OCI-LY7 (cell line): ENCODE data around the gene SCN1B. TPM values are rescaled to one million over a fixed set of nuclear protein-coding genes. Genes with fewer than 3 reads are reported as not detected.
"Not testable (repeated sequence)": the region's sequence is repeated elsewhere in the genome, so short reads cannot be mapped to it uniquely, and the experiment has no call there.

Source experiments
- BruUV-seq: library from RNA; stranded (reverse); fragments of 400-500 nt; replicated peaks from 2 replicates; lab custom pipeline; 2021; lab: Mats Ljungman, UMichigan
- CTCF ChIA-PET: fragments of 300-600 bp; sonication (Branson Sonifier 250); formaldehyde crosslinking; loops from one replicate; lab custom pipeline; 2022; ENCODE audit warnings: antibody characterized with exemption; ENCODE audit not compliant: unreplicated experiment; lab: Charles Lee
- POLR2A ChIA-PET: fragments of 300-600 bp; sonication (Branson Sonifier 250); formaldehyde crosslinking; loops from one replicate; lab custom pipeline; 2022; ENCODE audit warnings: antibody characterized with exemption; lab: Charles Lee
- DNase-seq: peaks from one replicate; pipeline ENCODE4 v3.0.0-alpha.2; 2015; ENCODE audit warnings: low spot score
- H2AFZ ChIP-seq: fragments of 200-600 bp; sonication (generic), shearing (Covaris generic); 2 replicates; pipeline ENCODE4 v1.6.1; 2014; ENCODE audit warnings: mild to moderate bottlenecking, antibody characterized with exemption, low read length, moderate library complexity
- H3K27ac ChIP-seq: fragments of 200-600 bp; sonication (generic); 2 replicates; pipeline ENCODE4 v1.5.1; 2014; ENCODE audit warnings: mixed run types, low read depth, mild to moderate bottlenecking, moderate library complexity, low read length, inconsistent platforms; ENCODE audit not compliant: poor library complexity, severe bottlenecking
- H3K36me3 ChIP-seq: fragments of 200-600 bp; sonication (generic); 2 replicates; pipeline ENCODE4 v1.6.1; 2014; ENCODE audit warnings: mild to moderate bottlenecking, antibody characterized with exemption, low read length, moderate library complexity, mixed read lengths; ENCODE audit not compliant: insufficient read depth
- H3K4me1 ChIP-seq: fragments of 200-600 bp; sonication (generic); 2 replicates; pipeline ENCODE4 v1.5.1; 2014; ENCODE audit warnings: mild to moderate bottlenecking, low read length; ENCODE audit not compliant: insufficient read depth, poor library complexity, severe bottlenecking
- H3K4me2 ChIP-seq: fragments of 200-600 bp; sonication (generic); 2 replicates; pipeline ENCODE4 v1.6.1; 2014; ENCODE audit warnings: mild to moderate bottlenecking, low read length
- H3K4me3 ChIP-seq: fragments of 200-600 bp; sonication (generic); 2 replicates; pipeline ENCODE4 v1.5.1; 2014; ENCODE audit warnings: mild to moderate bottlenecking, low read depth, low read length; ENCODE audit not compliant: poor library complexity, severe bottlenecking
- H3K79me2 ChIP-seq: fragments of 200-600 bp; sonication (generic); 2 replicates; pipeline ENCODE4 v1.6.1; 2016; ENCODE audit warnings: low read depth, mild to moderate bottlenecking, low read length, moderate library complexity, mixed read lengths; ENCODE audit not compliant: insufficient read depth
- H3K9me2 ChIP-seq: fragments of 200-600 bp; sonication (generic); 2 replicates; pipeline ENCODE4 v1.6.1; 2016; ENCODE audit warnings: mild to moderate bottlenecking, low read length, mixed read lengths; ENCODE audit not compliant: insufficient read depth
- H3K9me3 ChIP-seq: fragments of 200-600 bp; sonication (generic); 2 replicates; pipeline ENCODE4 v1.6.1; 2014; ENCODE audit warnings: mild to moderate bottlenecking, mixed run types, low read length, mixed read lengths
- H4K20me1 ChIP-seq: fragments of 200-600 bp; sonication (generic); 2 replicates; pipeline ENCODE4 v1.6.1; 2014; ENCODE audit warnings: mild to moderate bottlenecking, antibody characterized with exemption, low read length, moderate library complexity, mixed read lengths; ENCODE audit not compliant: insufficient read depth
- EZH2phosphoT487 ChIP-seq: fragments of 200-600 bp; sonication (generic); IDR thresholded peaks from 2 replicates; pipeline ENCODE4 v1.6.1; 2018; ENCODE audit warnings: low read depth, borderline replicate concordance, mild to moderate bottlenecking, mixed run types, antibody characterized with exemption, low read length, moderate library complexity, mixed read lengths
- intact Hi-C: fragments of 100-400 bp; cut with micrococcal nuclease; formaldehyde crosslinking; loops from one replicate; pipeline ENCODE4 v1.10.0; 2022; ENCODE audit not compliant: unreplicated experiment
- total RNA-seq, 2 experiments: library from RNA; depleted of rRNA in 1 of 2; stranded (reverse); fragments of >200 nt in 1 of 2; shearing (Covaris generic) in 1 of 2; gene quantifications; 2 replicates each; pipeline ENCODE4 v1.2.3, GENCODE V29; 2014 to 2022
- TF ChIP-seq, protein P1 (sequence below): fragments of 200-600 bp; sonication (generic); conservative IDR thresholded peaks from 2 replicates; pipeline ENCODE4 v1.5.1; 2014; ENCODE audit warnings: mild to moderate bottlenecking, antibody characterized with exemption, low read length, moderate library complexity, mixed read lengths

The SCN1B gene
- total RNA-seq, 2 experiments from 2014 or later: 0.41 to 3.1 TPM

- TF ChIP-seq, protein P1, sequence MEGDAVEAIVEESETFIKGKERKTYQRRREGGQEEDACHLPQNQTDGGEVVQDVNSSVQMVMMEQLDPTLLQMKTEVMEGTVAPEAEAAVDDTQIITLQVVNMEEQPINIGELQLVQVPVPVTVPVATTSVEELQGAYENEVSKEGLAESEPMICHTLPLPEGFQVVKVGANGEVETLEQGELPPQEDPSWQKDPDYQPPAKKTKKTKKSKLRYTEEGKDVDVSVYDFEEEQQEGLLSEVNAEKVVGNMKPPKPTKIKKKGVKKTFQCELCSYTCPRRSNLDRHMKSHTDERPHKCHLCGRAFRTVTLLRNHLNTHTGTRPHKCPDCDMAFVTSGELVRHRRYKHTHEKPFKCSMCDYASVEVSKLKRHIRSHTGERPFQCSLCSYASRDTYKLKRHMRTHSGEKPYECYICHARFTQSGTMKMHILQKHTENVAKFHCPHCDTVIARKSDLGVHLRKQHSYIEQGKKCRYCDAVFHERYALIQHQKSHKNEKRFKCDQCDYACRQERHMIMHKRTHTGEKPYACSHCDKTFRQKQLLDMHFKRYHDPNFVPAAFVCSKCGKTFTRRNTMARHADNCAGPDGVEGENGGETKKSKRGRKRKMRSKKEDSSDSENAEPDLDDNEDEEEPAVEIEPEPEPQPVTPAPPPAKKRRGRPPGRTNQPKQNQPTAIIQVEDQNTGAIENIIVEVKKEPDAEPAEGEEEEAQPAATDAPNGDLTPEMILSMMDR: no peak
- no peak for TF ChIP-seq EZH2phosphoT487
- Histone ChIP-seq H3K9me3 (no peaks in the 10 kb centered on the region), H3K4me2 (no peak overlapping the region), H3K4me1 (peaks cover 11% of the 10 kb centered on the region), H2AFZ (no peak overlapping the region), H3K79me2 (no peaks in the 10 kb centered on the region), H3K9me2 (no peaks in the 10 kb centered on the region), H3K27ac (no peak overlapping the region), H3K36me3 (no peaks in the 10 kb centered on the region), H3K4me3 (no peak overlapping the region), H4K20me1 (no peaks in the 10 kb centered on the region)
- no TSS peak for BruUV-seq
- POLR2A ChIA-PET: interaction anchor here (1.1 kb wide), 1 partner anchor 12 kb away, joined by 4 read pairs; no protein-coding TSS in a partner anchor
- intact Hi-C loops: no loop called here
- DNase-seq: no peak
- CTCF ChIA-PET: interaction anchor here (1.0 to 1.2 kb wide), 2 partner anchors 20 to 22 kb away, joined by 3 read pairs; no protein-coding TSS in a partner anchor
These were observed 16.2 kb downstream of the SCN1B start for GRCh38 chr19:35046461-35046860.

DNA sequence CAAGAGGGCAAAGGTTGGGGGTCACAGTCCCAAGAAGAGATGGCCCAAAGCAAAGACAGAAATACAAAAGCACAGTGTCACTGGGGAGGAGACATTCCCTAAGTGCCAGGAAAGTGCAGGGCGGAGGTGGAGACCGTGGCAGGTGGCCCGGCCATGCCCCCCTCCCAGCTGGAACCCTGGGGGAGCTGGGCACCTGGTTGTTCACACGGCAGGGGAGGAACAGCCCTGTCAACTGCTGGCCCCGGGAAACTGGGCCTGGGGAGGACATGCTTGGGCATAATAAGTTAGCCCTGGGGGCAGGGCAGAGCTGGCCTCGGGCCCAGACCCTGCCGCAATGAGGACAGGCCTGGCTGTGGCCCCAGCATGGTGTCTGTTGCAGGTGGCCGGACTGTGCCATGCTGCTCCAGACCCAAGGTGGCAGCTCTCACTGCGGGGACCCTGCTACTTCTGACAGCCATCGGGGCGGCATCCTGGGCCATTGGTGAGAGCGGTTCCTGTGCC, 18.7 kb downstream of the SCN1B start:
- no peak for DNase-seq
- no TSS peak for BruUV-seq
- no peak overlapping the region for H3K4me3 ChIP-seq
- ChIA-PET POLR2A (no interaction called here), CTCF (no interaction called here)
- no peaks in the 10 kb centered on the region for H4K20me1 ChIP-seq
- TF ChIP-seq, protein P1: no peak
- TF ChIP-seq EZH2phosphoT487: no peak
- H2AFZ ChIP-seq: no peak overlapping the region
- H3K4me2 ChIP-seq: no peak overlapping the region
- no peak overlapping the region for H3K27ac ChIP-seq
- H3K36me3 ChIP-seq: no peaks in the 10 kb centered on the region
- intact Hi-C loops: no loop called here
- H3K79me2 ChIP-seq: no peaks in the 10 kb centered on the region
- H3K4me1 ChIP-seq: peaks cover 11% of the 10 kb centered on the region
- no peaks in the 10 kb centered on the region for H3K9me3 ChIP-seq
- H3K9me2 ChIP-seq: no peaks in the 10 kb centered on the region

DNA sequence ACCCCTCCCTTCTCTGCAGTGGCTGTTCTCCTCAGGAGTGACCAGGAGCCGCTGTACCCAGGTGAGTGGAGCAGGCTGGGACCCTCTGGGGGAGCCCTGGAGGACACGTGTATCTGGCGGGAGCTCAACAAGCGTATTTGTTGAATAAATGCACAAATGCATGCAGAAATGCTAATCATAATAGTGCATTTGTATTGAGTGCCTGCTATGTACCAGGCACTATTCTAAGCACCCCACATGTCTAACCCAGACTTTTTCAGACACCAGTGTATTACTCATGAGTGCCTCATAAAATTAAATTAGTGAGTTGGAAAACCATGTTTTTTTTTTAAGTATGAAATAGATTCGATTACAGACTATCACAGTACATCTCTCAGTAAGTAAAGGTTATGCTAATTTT, 19.2 kb downstream of the SCN1B start:
- TF ChIP-seq EZH2phosphoT487: no peak
- TF ChIP-seq, protein P1: no peak
- H3K4me1 ChIP-seq: peaks cover 11% of the 10 kb centered on the region
- no peaks in the 10 kb centered on the region for H3K9me2 ChIP-seq
- H2AFZ ChIP-seq: no peak overlapping the region
- H3K4me2 ChIP-seq: no peak overlapping the region
- H3K4me3 ChIP-seq: no peak overlapping the region
- H3K79me2 ChIP-seq: no peaks in the 10 kb centered on the region
- no peaks in the 10 kb centered on the region for H3K36me3 ChIP-seq
- ChIA-PET POLR2A (interaction anchor here (0.6 kb wide), 1 partner anchor 18 kb away, joined by 3 read pairs; no protein-coding TSS in a partner anchor), CTCF (no interaction called here)
- no peaks in the 10 kb centered on the region for H3K9me3 ChIP-seq
- no TSS peak for BruUV-seq
- H3K27ac ChIP-seq: no peak overlapping the region
- no peak for DNase-seq
- intact Hi-C loops: no loop called here
- no peaks in the 10 kb centered on the region for H4K20me1 ChIP-seq

DNA sequence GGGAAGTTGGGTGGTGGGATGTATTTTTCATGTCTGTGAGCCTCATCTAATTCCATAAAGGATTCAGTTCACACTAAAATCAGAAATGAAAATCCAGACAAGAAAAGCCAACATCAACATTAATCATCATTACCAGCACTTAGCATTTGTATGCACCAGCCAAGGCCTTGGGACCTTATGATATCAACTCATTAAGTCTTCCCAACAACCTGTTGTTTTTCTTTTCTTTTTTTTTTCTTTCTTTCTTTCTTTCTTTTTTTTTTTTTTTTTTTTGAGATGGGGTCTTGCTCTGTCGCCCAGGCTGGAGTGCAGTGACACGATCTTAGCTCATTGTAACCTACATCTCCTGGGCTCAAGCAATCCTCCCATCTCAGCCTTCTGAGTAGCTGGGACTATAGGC, 20.4 kb downstream of the SCN1B start:
- H2AFZ ChIP-seq, H3K36me3 ChIP-seq, BruUV-seq, CTCF ChIA-PET, H3K27ac ChIP-seq, DNase-seq, H3K4me3 ChIP-seq, H3K4me2 ChIP-seq, intact Hi-C loops, H3K79me2 ChIP-seq, H3K4me1 ChIP-seq, H4K20me1 ChIP-seq, H3K9me2 ChIP-seq, H3K9me3 ChIP-seq: not testable (repeated sequence)
- POLR2A ChIA-PET: interaction anchor here (0.7 to 1.2 kb wide), 2 partner anchors 36 to 400 kb away, joined by 4 to 5 read pairs; no protein-coding TSS in a partner anchor
